HS-27A (cell line): ENCODE data around the gene GORAB.

Experiments used
- DNase-seq: peaks from one replicate; pipeline ENCODE4 v3.0.0-alpha.2; 2012; ENCODE audit warnings: low read depth, missing footprints

GORAB gene

GRCh38 chr1:170538687-170539086 lies 6.7 kb downstream of the GORAB start:
- DNase-seq = no peak

GRCh38 chr1:170539154-170539553 lies 7.2 kb downstream of the GORAB start:
- DNase-seq = no peak

- DNase-seq = no peak
Measured at GRCh38 chr1:170544624-170545023, 12.7 kb downstream of the GORAB start.

GRCh38 chr1:170545476-170545875 lies 13.5 kb downstream of the GORAB start:
- DNase-seq = no peak

- DNase-seq = no peak
Measured at GRCh38 chr1:170547255-170547654, 15.3 kb downstream of the GORAB start.

- DNase-seq = no peak
Measured at GRCh38 chr1:170548497-170548896, 16.5 kb downstream of the GORAB start.

GRCh38 chr1:170555370-170555769 lies 23.4 kb downstream of the GORAB start:
- no peak for DNase-seq

GRCh38 chr1:170556917-170557316 lies 25.0 kb downstream of the GORAB start:
- DNase-seq = no peak

GRCh38 chr1:170558731-170559130 lies 26.8 kb downstream of the GORAB start:
- DNase-seq = no peak

- DNase-seq = no peak
Measured at GRCh38 chr1:170559166-170559565, 27.2 kb downstream of the GORAB start.

- DNase-seq = no peak
Measured at GRCh38 chr1:170560681-170561285, 28.8 kb downstream of the GORAB start.

- DNase-seq = peak; percentile 36
Measured at GRCh38 chr1:170562646-170563338, 30.8 kb downstream of the GORAB start.

- no peak for DNase-seq
Measured at GRCh38 chr1:170567214-170567613, 35.2 kb downstream of the GORAB start.

GRCh38 chr1:170568197-170568596 lies 36.2 kb downstream of the GORAB start:
- no peak for DNase-seq

GRCh38 chr1:170576980-170577379 lies 45.0 kb downstream of the GORAB start:
- no peak for DNase-seq

- DNase-seq = no peak
Measured at GRCh38 chr1:170578359-170578758, 46.4 kb downstream of the GORAB start.

GRCh38 chr1:170580636-170581440 lies 48.9 kb downstream of the GORAB start:
- DNase-seq = no peak

GRCh38 chr1:170583186-170583585 lies 51.2 kb downstream of the GORAB start:
- DNase-seq = no peak

- no peak for DNase-seq
Measured at GRCh38 chr1:170586321-170587252, 54.6 kb downstream of the GORAB start.

GRCh38 chr1:170587253-170587593 lies 55.3 kb downstream of the GORAB start:
- no peak for DNase-seq

GRCh38 chr1:170590921-170591705 lies 59.1 kb downstream of the GORAB start:
- no peak for DNase-seq
